T follicular helper cell (primary cell): ENCODE results near the gene OPN4.
A peak's percentile ranks its signal among the peaks of the same experiment; 100 is the strongest.

ENCODE experiments used
- DNase-seq: peaks from one replicate; pipeline ENCODE4 v3.0.0-alpha.2; 2020; ENCODE audit warnings: low read depth

OPN4 gene

DNA sequence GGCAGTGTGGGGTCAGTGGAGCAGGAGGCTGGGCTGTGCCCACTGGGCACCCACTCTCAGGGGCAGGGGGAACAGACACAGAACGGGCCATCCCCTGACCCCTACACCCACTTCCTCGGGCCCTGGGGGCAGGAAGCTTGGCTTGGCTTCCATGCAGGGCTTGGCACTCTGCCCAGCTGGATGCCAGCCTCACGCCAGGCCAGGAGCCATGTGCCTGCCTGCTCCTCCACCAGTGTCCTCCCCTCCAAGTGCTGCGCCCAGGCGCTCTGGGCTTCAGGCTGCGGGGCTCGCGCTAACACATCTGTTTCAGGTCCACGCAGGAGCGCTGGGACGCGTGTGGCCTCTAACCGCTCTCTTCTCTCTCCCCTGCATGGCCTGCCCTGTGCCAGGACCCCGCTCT lies 26.7 kb downstream of the OPN4 start:
- no peak for DNase-seq

DNA sequence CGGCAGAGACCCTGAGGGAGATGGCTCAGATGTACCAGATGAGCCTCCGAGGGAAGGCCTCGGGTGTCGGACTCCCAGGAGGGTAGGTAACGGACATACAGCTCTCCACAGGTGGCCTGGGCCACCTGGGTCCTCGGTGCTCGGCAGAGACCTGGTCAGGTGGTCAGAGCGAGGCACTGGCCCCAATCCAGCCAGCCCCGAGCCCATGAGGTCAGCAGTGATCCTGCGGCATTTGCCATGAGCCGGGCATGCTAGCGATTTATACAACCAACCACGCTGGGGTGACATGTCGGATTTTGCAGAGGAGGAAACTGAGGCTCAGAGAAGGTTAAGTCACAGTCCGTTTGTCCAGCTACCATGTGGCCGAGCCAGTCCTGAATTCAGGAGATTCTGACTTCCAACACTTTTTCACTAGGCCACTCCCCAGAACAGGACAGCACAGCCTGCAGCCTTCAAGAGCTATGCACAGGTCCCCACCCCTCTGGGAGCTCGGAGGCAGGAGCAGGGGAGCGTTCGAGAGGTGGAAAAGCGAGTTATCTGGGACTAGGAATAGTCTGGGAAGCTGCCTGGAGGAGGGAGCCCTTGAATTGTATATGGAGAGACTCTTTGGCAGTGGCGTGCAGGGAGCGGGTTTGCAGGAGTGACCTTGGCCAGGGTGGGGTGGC lies 27.5 kb downstream of the OPN4 start:
- DNase-seq, result no peak

DNA sequence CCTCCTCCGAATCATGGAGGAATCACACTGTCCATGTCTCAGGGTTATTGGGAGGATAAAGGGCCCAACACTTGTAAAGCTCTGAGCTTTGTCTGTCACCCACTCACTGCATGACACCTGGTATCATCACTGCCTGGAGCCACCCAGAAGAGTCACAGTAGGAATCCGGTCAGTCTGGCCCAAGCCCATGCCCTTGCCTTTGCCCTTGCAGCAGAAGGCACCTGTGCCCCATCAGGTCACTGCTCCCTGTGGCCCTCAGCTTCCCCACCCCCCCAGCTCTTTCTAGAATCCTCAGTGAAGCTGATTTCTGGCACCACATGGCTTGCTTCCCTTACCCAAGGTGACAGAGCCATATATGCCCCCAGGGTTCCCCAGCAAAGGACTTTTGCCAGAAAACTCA lies 28.3 kb downstream of the OPN4 start:
- DNase-seq, result no peak

DNA sequence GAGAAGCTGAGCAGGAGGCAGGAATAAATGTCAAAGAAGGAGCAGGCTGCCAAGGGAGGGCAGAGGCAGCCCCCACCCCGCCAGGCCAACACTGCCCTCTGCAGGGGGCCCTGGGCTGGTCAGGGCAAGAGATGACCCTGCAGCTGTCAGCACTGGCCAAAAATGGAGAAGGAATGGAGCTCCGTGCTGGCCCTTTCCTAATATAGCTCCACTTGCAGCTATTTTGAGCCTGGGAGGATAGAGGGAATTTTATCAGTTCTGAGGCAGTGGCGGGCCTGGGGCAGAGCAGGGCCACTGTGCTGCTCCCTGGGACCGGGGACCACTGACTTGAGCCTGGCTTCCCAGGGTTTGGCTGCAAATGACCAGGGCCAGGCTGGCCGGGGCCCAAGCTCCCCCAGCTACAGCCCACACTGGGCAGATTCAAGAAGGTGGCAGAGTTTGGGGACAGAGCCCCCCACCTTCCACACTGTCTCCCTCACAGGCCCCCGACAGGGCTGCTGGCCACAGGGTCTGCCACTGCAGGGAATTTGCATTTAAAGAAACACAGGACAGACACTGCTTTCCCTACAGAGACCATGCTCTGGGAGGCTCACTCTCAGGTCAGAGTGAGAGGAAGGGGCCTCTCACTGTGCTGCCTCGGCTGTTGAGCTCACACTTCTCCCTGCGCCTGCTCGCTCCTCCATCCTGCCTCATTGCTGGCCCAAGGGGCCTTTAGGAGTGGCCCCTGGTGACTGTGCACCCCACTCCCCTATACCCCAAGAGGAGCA lies 30.2 kb downstream of the OPN4 start:
- DNase-seq, result no peak

DNA sequence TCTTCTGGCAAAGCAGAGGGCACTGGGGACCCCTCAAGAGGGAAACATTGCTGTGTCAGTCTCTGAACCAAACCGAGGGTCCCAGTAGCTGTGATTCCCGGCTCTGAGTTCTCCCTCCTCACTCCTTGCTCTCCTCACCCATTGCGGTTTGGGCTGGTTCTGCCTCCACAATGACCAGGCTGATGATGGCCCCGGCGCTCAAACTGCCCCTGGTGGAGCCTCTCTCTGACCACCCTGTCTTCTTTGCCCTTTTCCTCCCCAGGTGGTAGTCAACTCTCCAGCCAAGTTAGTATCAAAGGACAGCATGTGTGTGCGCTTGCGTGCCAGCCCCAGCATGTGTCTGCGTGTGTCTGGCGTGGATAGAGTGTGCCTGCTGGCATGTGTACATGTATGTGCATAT lies 31.1 kb downstream of the OPN4 start:
- no peak for DNase-seq

DNA sequence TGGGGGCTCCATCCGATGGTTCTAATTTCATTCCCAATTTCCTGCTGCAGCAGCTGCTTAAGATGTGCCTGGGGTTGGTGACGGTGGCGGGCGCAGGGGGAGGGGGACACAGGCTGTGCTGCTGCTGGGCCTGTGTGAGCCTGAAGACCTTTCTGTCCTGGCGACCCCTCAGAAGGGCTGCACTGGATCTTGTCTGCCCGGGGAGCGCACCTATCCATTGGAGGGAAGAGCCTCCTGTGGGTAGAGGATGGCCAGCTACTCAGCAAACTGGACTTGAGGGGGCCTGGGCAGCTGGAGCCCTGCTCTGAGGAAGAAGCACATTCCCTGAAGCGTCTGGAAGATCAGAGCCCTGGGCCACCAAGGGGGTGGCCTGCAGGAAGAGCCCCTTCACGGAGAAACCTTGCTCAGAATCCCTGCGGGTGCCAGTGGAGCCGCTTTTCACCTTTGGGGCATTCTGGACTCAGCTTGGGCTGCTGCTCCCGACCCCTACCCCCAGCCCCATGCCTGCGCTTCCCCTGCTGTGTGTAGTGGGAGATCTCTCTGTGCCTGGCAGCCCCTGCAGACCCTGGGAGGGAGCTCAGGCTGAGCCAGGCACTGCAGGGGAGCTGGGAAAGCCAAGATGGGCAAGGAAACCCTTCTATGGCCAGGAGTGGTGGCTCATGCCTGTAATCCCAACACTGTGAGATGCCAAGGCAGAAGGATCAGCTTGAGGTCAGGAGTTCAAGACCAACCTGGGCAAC lies 31.7 kb downstream of the OPN4 start:
- DNase-seq, result no peak

DNA sequence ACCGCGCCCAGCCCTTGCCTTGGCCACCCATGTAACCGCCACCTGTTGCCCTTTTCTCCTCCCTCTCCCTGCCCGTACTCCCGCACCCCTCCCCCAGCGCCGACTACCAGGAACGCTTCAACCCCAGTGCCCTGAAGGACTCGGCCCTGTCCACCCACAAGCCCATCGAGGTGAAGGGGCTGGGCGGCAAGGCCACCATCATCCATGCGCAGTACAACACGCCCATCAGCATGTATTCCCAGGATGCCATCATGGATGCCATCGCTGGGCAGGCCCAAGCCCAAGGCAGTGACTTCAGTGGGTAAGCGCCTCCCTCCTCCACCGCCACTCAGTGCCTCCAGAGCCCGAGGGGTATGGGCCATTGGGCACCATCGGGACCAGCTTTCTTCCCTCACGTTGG lies 32.6 kb downstream of the OPN4 start:
- no peak for DNase-seq

DNA sequence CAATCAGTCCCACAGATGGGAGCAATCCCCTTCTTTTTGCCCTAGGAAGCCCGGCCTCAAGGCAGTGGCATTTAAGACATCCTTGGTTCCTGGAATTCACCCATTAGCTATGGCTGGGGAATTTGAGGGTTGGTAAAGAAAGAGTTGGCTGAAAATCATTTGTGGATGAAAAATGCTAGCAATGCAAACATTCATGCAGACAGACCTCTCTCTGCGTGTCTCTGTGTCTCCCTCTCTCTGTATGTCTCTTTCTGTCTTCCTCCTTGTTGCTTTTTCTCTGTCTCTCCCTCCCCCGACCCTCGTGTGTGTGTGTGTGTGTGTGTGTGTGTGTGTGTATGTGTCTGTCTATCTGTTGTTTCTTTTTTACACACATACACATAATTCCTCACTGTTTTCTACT lies 33.4 kb downstream of the OPN4 start:
- no peak for DNase-seq

DNA sequence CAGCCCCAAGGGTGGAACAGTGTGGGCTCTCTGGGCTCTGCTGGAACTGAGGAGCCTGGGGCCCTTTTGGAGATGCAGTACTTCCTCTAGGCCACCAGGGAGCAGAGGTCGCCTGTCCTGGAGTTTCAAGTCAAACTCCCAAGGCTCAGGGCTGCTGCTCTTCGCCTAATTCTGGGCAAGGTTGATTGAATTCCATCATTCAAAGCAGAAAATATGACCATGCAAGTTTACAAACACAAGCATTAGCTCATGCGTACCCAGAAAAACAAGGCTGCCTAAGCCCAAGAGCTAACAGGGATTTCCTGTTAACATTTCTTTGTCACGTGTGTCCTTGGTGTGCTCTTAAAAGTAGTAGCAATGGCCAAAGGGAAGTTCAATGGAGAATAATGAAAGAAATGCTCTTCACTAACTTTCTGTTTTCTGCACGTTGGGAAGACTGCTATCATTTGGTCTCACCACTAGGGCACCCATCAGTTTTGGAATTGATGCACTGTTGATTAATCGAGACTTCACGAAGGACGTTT lies 34.1 kb downstream of the OPN4 start:
- peak; percentile 24 for DNase-seq

DNA sequence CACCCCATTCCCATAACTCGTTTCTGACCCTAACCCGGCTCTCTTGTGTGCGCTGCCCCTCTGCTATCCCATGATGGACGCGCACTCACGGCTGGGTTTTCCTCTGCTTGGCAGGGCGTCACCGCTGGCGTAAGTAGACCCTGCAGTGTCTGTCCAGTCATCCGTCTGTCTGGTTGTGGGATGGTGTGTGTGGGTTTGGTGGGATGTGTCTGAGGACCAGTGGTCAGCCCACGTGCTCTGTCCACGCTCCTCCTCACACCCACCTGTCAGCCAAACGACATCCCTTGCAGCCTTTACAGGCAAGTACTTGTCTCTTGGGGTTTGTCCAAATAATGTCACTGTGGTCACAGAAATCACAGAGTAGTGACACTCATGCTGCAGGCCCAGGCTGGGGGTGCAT lies 34.8 kb downstream of the OPN4 start:
- no peak for DNase-seq

DNA sequence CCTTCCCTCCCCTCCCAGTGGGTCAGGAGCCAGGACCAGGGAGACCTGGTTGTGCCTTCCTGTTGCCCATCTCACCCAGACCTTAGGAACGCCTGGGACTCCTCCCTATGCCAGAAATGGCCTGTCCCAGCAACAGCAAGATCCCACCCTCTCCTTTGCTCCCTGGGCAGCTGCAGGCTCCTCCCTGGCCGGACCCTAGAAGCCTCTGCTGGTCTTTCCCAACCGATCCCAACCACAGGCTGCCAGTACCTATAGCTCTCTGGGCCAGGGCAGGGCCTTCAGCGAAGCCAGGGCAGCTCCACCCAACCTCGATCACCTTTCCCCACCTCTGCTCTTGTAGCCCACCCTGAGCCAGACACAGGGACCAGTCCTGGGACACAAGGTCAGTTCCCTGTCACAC lies 35.9 kb downstream of the OPN4 start:
- no peak for DNase-seq

DNA sequence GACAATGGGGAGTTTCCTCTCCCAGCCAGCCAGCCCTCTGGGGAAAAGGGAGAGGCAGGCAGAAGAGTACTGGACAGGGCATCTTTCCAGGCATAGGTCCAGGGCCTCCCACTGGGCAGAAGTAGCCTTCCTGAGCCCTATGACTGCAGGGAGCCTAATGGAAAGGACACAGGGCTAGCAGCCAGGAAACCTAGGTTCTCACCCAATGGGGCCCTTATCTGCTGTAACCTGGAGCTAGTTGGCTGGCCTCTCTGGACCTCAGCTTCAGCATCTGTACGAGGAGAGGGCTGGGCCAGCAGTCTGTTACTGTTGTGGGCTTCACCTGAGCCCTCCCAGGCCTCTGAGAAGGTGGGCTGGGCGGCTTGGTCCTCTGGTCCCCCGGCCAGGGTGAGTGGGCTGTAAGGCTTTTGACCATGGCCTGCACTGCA lies 36.3 kb downstream of the OPN4 start:
- no peak for DNase-seq

DNA sequence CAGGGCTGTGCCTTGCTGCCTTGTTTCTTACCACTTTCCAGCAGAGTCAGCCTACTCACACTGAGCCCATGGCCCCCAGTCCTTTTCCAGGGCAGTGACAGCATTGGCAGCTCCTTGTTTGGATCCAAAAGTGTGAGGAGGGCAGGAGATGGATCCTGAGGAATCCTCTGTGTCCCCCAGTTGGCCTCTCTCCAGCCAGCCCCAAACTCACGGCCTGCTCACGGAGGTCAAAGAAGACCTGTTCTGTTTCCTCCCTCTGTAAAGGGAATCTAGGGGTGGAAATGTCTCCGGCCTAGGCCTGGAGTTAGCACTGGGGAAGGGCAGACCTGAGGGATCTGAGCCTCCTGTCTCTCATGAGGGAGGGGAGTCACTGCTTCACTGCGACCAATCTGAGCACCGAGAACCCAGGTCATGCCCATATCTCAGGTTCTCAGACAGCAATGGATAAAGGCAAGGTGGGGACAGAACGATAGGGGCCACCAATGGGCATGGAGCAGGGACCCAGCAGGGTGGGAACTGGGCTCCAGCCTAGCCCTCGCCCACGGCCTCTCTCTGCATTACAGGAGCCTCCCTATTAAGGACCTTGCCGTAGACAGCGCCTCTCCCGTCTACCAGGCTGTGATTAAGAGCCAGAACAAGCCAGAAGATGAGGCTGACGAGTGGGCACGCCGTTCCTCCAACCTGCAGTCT lies 37.1 kb downstream of the OPN4 start:
- no peak for DNase-seq

DNA sequence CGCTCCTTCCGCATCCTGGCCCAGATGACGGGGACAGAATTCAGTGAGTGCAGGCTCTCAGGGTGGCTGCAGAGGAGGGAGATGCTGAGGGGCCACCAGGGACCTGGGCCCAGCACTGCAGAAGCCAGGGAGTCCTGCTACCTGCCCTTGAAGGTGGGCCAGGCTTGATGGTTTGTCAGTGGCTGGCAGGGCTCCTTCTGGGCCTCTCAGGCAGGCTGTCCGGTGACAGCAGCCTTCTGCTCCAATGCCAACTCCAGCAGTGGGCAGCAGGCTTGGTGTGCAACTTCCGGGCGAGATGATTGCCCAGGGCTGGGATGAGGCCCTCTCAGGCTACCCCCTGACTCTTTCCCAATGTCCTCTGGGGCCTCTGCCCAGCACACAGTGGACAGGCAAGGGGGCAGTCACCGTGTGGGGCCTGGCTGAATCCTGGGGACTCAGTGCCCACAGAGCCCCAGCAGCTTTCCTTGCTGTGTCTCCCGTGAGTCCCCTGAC lies 37.7 kb downstream of the OPN4 start:
- no peak for DNase-seq

DNA sequence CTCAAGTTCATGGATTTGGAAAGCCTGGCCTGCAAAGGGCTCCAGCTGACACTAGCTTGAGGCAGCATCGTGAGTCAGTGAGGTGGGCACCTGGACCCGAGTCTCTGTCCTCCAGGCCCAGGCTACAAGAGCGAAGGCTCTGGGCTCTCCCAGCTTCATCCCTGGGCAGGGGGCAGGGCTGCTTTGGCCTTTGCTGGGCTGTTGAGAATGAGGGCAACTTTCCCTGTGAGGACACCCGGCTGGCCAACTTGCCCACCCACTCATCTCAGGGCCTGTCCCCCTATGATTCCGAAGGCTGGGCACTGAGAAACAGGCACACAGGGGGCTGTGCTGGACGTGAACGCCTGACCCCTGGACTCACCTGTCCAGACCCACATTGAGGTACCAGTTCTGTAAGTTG lies 38.3 kb downstream of the OPN4 start:
- DNase-seq, result no peak

DNA sequence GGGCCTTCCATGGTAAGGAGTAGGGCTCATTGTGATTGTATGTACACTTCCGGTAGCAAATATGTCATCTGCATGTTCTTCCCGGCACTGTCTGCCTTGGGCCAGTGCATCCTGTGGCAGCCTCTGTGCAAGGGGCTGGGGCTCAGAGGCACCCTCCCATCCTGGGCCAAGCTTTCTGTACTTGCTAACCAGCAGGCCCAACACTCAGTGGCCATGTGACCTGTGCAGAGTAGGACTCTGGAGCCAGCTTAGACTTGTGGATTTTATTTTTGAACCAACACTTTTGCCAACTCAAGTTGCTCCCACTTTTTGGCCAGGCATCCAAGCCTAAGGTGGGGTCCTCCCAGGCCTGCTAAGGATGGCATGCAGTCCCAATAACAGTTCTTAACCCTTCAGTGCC lies 38.9 kb downstream of the OPN4 start:
- no peak for DNase-seq

DNA sequence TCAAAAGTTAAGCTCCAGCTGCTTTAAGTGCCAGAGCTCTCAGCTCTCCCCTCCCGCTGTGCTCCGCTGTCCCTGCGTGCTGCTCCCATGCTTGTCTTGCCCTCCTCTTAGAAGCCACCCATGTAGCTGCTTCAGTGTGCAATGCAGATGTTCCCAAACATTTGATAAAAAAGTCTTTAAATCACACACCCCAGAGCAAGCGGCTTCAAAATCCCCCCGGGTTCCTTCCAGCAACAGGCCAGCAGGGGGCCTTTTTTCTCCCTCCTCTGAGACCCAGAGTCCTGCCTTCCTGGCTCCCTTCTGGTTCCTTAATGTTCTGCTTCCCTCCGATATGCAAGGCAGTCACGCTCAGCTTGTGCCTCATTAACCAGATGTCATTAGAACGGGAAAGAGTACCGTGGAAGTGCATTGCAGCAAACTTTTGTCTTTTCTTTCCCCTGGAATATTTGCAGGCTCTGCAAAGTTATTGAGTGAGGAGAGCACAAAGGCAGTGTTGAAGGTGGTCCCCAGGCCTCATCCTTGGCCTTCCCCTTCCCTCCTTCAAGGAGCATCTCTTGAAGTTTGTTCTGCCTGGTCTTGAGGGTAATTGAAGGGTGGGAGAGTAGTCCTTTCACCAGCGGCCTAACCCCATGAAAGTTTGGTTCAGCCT lies 39.5 kb downstream of the OPN4 start:
- DNase-seq, result no peak

DNA sequence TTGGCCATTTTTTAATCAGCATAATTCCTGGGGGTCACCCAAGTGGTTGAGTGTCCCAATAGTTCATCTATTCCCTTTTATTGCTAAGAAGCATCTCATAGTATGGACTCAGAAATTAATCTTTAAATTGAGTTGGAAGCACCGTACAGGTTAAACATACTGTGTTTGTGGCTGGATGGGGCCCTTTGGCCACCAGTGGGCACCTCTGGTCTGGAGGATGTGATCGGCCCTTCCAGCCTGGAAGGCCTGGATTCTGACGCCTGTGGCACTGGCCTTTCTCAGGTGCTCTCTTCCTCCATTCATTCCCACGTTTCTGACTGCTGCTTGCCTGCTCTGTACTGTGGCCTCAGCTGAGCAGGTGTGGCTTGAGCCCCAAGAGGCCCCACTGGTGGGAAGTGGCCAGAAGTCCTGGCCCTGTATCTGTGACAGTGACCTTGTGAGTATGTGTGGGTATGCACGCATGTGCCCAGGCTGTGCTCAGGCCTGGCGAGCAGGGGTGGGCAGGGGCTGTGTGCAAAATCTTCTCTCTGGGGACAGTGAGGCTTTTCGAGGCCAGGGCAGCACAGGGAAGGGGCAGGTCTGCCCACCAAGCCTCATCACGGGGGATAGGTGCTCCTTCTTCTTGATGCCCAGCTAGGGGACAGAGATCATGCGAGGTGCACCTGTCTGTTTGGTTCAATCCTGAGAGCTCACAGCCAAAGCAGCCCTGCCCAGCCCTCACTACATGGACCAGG lies 44.0 kb downstream of the OPN4 start:
- no peak for DNase-seq

DNA sequence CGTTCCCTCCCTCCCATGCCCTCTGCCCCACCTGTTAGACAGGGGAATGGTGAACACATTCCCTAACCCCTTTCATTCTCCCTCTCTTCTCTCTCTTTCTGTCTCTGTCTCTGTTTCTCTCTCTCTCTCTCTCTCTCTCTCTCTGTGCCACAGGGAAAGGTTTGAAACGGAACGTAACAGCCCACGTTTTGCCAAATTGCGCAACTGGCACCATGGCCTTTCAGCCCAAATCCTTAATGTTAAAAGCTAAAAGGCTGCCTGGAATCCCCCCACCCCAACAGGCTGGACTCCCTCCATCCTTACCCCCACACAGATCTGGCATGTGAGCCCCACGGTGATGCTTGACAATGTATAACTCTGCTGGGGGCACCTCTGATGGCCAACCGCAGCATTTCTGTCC lies 44.8 kb downstream of the OPN4 start:
- no peak for DNase-seq

DNA sequence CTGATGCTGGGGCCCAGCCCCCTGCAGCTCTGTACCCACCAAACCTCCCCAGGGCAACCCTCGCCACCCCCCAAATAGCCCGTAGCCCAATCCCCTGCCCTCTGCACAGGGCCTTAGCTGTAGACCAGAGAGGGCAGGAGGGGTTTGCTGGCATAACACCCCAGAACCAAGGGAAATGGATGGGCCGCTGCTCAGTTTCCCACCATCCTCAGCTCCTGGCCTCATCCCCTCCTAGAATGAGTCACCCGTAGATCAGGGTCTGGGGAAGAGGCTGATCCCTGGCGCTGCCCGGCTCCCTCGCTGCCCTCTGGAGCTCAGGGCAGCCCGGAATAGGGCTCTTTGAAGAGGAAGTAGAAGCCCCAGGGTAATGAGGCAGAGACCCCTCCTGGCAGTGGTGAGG lies 45.2 kb downstream of the OPN4 start:
- DNase-seq, result no peak
